ENCODE results near the gene LRIG2. TPM values are rescaled to one million over a fixed set of nuclear protein-coding genes. Genes with fewer than 3 reads are reported as not detected.

Gene LRIG2
- total RNA-seq, 1 experiment from 2014 or later: 6.1 TPM

GRCh38 chr1:113126207-113126606, 53.2 kb downstream of the LRIG2 start:
- ChIA-PET POLR2A (ENCODE audit: unreplicated experiment) (no interaction called here), CTCF (no interaction called here)
- no TSS peak for BruUV-seq (replicated peaks)
- H3K27ac ChIP-seq (ENCODE audit: low read length): no peak overlapping the region
- DNase-seq: no peak
- no peaks in the 10 kb centered on the region for H3K79me2 ChIP-seq (ENCODE audit: low read length)
- H3K9ac ChIP-seq (ENCODE audit: low read length): no peak overlapping the region
- no peak overlapping the region for H2AFZ ChIP-seq (ENCODE audit: low read length)
- no peaks in the 10 kb centered on the region for H4K20me1 ChIP-seq (ENCODE audit: low read length)
- H3F3A ChIP-seq (ENCODE audit: low read length, unreplicated experiment): no peaks in the 10 kb centered on the region
- H3K4me1 ChIP-seq (ENCODE audit: insufficient read depth, low read length): no peaks in the 10 kb centered on the region
- intact Hi-C loops (cut with micrococcal nuclease): no loop called here
- H3K9me3 ChIP-seq (ENCODE audit: low read length): no peaks in the 10 kb centered on the region
- no peak for TF ChIP-seq CTCF (conservative IDR thresholded peaks at IDR 0.05; ENCODE audit: low read depth, low read length)
- no peak for TF ChIP-seq EZH2phosphoT487 (IDR thresholded peaks at IDR 0.05; ENCODE audit: borderline replicate concordance, low read length)
- no peak for TF ChIP-seq EZH2 (IDR thresholded peaks at IDR 0.05; ENCODE audit: low read length, unreplicated experiment)
- no peak overlapping the region for H3K4me3 ChIP-seq (ENCODE audit: low read length)
- ATAC-seq: no peak
- no peaks in the 10 kb centered on the region for H3K27me3 ChIP-seq (ENCODE audit: low read length)
- no peaks in the 10 kb centered on the region for H3K9me2 ChIP-seq (replicated peaks; ENCODE audit: low read length)
- H3K36me3 ChIP-seq (ENCODE audit: low read depth, low read length): peaks cover 39% of the 10 kb centered on the region; the same call in 1 of the 2 replicates
- no peak overlapping the region for H3K4me2 ChIP-seq (ENCODE audit: low read length)

GRCh38 chr1:113128116-113128515, 55.1 kb downstream of the LRIG2 start:
- Histone ChIP-seq H3K4me2 (ENCODE audit: low read length) (no peak overlapping the region), H3K9me3 (ENCODE audit: low read length) (no peaks in the 10 kb centered on the region), H3F3A (ENCODE audit: low read length, unreplicated experiment) (no peaks in the 10 kb centered on the region), H4K20me1 (ENCODE audit: low read length) (no peaks in the 10 kb centered on the region), H3K9ac (ENCODE audit: low read length) (no peak overlapping the region), H3K27me3 (ENCODE audit: low read length) (no peaks in the 10 kb centered on the region), H3K79me2 (ENCODE audit: low read length) (no peaks in the 10 kb centered on the region), H3K4me1 (ENCODE audit: insufficient read depth, low read length) (no peaks in the 10 kb centered on the region), H3K36me3 (ENCODE audit: low read depth, low read length) (peaks cover 30% of the 10 kb centered on the region; the same call in 1 of the 2 replicates), H2AFZ (ENCODE audit: low read length) (no peak overlapping the region), H3K27ac (ENCODE audit: low read length) (no peak overlapping the region), H3K9me2 (replicated peaks; ENCODE audit: low read length) (no peaks in the 10 kb centered on the region), H3K4me3 (ENCODE audit: low read length) (no peak overlapping the region)
- BruUV-seq (replicated peaks): no TSS peak
- no peak for DNase-seq
- POLR2A ChIA-PET (ENCODE audit: unreplicated experiment): no interaction called here
- CTCF ChIA-PET: no interaction called here
- TF ChIP-seq EZH2 (IDR thresholded peaks at IDR 0.05; ENCODE audit: low read length, unreplicated experiment) (no peak), CTCF (conservative IDR thresholded peaks at IDR 0.05; ENCODE audit: low read depth, low read length) (no peak), EZH2phosphoT487 (IDR thresholded peaks at IDR 0.05; ENCODE audit: borderline replicate concordance, low read length) (no peak)
- no peak for ATAC-seq
- intact Hi-C loops (cut with micrococcal nuclease): no loop called here

GRCh38 chr1:113129529-113130185, 56.7 kb downstream of the LRIG2 start:
- Histone ChIP-seq H2AFZ (ENCODE audit: low read length) (no peak overlapping the region), H3K4me2 (ENCODE audit: low read length) (no peak overlapping the region), H3K4me3 (ENCODE audit: low read length) (no peak overlapping the region), H3K27ac (ENCODE audit: low read length) (no peak overlapping the region), H3K36me3 (ENCODE audit: low read depth, low read length) (peaks cover 21% of the 10 kb centered on the region; the same call in 1 of the 2 replicates), H3K9ac (ENCODE audit: low read length) (no peak overlapping the region), H3K27me3 (ENCODE audit: low read length) (no peaks in the 10 kb centered on the region), H3K9me3 (ENCODE audit: low read length) (no peaks in the 10 kb centered on the region), H4K20me1 (ENCODE audit: low read length) (no peaks in the 10 kb centered on the region), H3F3A (ENCODE audit: low read length, unreplicated experiment) (no peaks in the 10 kb centered on the region), H3K9me2 (replicated peaks; ENCODE audit: low read length) (no peaks in the 10 kb centered on the region), H3K4me1 (ENCODE audit: insufficient read depth, low read length) (no peaks in the 10 kb centered on the region), H3K79me2 (ENCODE audit: low read length) (no peaks in the 10 kb centered on the region)
- ATAC-seq: no peak
- CTCF ChIA-PET: no interaction called here
- POLR2A ChIA-PET (ENCODE audit: unreplicated experiment): no interaction called here
- intact Hi-C loops (cut with micrococcal nuclease): no loop called here
- TF ChIP-seq EZH2 (IDR thresholded peaks at IDR 0.05; ENCODE audit: low read length, unreplicated experiment): no peak
- no peak for TF ChIP-seq CTCF (conservative IDR thresholded peaks at IDR 0.05; ENCODE audit: low read depth, low read length)
- no peak for TF ChIP-seq EZH2phosphoT487 (IDR thresholded peaks at IDR 0.05; ENCODE audit: borderline replicate concordance, low read length)
- no peak for DNase-seq
- no TSS peak for BruUV-seq (replicated peaks)

Measured in PC-3 (cell line).